OCI-M2 (cell line): ENCODE data around the gene ZG16.
"Not testable (repeated sequence)": the region's sequence is repeated elsewhere in the genome, so short reads cannot be mapped to it uniquely, and the experiment has no call there.

Experiments
- DNase-seq: peaks from one replicate; lab custom pipeline; 2025; ENCODE audit not compliant: unreplicated experiment; lab: John Stamatoyannopoulos, UW

The ZG16 gene

DNA sequence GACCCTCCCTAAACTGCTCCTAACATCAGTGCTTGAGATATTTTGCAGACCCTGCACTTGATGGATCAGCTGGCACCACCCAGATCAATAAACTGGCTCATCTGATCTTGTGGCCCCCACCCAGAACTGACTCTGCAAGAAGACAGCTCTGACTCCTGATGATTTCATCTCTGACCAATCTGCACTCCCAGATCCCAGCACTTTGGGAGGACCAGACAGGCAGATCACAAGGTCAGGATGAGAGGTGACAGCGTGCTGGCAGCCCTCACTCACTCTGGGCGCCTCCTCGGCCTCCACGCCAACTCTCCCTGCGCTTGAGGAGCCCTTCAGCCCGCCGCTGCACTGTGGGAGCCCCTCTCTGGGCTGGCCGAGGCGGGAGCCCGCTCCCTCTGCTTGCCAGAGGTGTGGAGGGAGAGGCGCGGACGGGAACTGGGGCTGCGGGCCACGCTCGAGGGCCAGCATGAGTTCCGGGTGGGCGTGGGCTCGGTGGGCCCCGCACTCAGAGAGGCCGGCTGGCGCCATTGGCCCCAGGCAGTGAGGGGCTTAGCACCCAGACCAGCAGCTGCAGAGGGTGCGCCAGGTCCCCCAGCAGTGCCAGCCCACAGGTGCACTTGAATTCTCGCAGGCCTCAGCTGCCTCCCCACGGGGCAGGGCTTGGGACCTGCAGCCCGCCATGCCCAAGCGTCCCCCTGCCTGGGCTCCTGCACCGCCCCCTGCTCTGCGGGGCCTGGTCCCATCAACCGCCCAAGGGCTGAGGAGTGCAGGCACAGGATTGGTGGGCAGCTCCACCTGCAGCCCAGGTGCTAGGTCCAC, 29.9 kb upstream of the ZG16 start:
- no peak for DNase-seq

DNA sequence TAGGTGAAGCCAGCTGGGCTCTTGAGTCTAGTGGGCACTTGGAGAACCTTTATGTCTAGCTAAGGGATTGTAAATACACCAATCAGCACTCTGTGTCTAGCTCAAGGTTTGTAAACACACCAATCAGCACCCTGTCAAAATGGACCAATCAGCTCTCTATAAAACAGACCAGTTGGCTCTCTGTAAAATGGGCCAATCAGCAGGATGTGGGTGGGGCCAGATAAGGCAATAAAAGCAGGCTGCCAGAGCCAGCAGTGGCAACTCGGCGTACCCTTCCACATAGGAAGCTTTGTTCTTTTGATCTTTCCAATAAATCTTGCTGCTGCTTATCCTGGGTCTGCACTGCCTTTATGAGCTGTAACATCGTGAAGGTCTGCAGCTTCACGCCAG, 29.3 kb upstream of the ZG16 start:
- DNase-seq = not testable (repeated sequence)

DNA sequence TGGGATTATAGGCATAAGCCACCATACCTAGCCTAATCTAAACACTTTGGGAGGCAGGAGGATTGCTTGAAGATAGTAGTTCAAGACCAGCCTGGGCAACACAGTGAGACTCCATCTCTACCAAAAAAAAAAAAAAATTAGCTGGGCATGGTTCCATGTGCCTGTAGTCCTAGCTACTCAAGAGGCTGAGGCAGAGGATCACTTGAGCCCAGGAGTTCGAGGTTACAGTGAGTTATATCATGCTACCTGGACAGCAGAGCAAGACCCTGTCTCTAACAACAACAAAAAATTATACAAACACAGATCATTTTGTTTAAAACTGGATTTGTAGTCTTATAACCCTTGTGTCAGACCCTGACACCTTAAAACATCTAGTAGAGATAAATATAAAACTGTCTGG, 24.5 kb upstream of the ZG16 start:
- no peak for DNase-seq

DNA sequence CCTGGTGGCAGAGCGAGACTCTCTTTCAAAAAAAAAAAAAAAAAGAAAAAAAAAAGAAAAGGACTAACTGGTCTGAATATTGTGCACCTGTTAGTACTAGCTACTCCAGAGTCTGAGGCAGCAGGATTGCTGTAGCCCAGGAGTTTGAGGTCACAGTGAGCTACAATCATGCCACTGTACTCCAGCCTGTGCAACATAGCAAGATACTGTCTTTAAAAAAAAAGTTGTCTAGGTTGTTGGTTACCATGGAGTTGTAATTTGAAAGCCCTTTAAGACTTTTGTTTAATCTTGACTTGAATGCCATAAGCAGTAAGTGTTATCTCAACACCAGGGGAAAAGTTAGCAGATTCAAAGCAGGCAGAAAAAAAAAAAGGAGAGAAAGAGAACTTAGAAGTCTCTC, 21.4 kb upstream of the ZG16 start:
- DNase-seq = no peak

DNA sequence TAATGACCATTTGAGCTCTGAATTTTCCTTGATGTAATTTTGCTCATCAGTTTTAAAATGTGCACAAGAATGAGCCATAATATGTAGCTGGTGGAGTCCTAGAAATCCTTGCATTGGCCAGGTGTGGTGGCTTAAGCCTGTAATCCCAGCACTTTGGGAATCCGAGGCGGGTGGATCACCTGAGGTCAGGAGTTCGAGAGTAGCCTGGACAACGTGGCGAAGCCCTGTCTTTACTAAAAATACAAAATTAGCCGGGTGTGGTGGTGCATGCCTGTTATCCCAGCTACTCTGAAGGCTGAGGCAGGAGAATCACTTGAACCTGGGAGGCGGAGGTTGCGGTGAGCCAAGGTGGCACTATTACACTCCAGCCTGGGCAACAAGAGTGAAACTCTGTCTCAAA, 21.0 kb upstream of the ZG16 start:
- not testable (repeated sequence) for DNase-seq

DNA sequence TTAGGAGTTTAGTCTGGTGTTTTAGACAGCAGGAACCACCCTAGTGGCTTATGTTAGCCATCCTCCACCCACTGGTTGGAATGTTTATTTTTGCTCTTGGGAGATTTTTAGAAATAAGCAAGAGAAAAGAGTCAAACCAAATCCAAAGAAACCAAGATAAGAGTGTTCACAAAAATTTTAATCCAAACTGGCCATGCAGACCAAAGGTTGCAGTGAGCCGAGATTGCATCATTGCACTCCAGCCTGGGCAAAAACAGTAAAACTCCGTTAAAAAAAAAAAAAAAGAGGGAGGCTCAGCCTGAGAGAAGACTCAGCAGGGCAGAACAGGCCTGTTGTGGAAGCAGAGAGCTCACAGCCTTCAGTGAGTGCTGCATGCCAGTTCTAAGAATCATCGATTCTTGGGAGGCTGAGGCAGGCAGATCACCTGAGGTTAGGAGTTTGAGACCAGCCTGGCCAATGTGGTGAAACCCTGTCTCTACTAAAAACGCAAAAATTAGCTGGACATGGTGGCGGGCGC, 20.0 kb upstream of the ZG16 start:
- no peak for DNase-seq

DNA sequence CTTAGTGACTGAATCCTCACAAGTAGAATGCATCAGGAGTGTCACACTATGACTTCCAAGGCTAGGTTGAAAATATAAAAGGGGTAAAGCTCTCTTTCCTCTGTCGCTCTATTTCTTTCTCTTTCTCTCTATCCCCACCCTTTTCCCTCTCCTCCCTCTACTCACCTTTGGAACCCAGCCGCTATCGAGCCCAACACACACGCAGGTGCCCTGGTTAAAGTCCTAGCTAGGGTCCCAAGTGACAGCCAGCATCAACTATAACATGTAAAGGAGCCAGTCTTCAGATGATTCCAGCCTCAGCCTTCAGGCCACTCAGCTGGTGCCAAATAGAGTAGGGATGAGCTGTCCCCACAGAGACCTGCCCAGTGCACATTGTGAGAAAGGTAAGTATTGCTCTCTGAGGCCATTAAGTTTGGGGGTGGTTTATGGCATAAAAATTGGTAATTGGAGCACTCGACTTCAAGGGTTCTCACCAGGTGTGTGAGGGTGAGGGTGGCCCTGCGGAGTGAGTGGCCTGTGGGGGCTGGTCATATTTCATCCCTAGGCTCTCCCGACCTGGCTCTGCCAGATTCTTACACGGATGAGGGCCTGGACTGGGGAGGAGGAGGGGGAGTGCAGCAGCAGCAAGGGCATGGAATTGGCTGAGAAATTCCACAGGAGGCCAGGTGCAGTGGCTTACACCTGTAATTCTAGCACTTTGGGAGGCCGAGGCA, 17.3 kb upstream of the ZG16 start:
- no peak for DNase-seq

DNA sequence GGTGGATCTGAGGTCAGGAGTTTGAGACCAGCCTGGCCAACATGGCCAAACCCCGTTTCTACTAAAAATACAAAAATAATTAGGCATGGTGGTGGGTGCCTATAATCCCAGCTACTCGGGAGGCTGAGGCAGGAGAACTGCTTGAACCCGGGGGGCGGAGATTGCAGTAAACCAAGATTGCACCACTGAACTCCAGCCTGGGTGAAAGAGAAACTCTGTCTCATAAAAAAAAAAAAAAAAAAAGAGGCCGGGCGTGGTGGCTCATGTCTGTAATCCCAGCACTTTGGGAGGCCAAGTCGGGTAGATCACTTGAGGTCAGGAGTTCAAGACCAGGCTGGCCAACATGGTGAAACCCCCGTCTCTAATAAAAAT, 16.8 kb upstream of the ZG16 start:
- not testable (repeated sequence) for DNase-seq

DNA sequence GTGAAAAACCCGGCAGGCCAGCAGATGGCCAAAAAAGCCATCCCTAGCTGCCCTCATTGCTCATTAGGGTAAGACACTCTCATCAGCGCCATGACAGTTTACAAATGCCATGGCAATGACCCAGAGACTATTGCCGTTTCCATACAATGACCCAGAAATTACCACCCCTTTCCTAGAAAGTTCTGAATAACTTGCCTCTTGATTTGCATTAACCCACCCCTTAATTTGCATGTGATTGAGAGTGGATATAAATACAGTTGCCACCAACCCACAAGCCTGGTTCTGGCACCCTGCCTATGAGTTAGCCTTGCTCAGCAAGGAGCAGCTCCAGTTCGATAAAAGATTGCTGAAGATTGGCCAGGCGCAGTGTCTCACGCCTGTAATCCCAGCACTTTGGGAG, 16.2 kb upstream of the ZG16 start:
- DNase-seq = no peak

DNA sequence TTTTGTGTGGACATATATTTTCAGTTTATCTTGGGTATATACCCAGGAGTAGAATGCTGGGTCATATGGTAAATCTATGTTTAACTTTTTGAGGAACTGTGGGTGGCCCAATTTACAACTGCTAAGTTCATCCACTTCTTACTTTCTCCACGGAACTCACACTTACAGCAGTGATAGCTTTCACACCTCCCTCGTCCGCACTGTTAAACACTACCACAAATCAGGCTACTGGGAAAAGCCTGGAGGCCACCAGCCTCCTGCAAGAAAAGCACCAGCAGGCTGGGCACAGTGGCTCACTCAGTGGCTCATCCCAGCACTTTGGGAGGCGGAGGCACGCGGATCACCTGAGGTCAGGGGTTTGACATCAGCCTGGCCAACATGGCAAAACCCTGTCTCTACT, 14.7 kb upstream of the ZG16 start:
- DNase-seq = no peak

DNA sequence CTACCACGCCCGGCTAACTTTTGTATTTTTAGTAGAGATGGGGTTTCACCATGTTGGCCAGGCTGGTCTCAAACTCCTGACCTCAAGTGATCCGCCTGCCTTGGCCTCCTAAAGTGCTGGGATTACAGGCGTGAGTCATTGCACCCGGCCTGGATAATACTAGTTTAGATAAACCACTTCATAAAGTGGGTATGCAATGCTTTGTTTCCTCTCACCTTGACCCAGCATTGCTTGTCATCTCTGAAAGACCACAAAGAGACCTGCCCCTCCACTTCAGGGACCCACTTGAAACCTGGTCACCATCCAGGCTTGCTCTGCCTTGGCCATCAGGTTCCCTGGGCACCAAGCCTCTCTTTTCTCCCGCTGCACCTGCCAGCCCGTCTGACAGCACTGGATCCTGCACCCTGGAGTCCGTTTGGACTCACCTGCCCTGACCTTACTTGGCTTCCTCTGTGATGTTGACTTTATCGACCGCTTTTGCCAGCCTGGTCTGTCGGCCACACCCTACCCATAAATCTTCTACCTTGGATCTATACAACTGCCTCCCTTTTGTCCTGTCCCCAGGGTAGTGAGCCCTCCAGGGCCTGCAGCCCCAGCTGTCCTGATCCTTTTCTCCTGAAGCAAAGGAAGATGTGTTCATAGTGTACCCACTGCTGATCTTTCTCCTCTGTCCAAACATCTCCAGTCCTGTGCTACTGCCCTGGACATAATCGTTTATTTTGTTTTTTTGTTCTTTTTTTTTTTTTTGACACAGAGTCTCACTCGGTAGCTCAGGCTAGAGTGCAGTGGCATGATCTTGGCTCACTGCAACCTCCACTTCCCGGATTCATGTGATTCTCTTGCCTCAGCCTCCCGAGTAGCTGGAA, 12.7 kb upstream of the ZG16 start:
- no peak for DNase-seq

DNA sequence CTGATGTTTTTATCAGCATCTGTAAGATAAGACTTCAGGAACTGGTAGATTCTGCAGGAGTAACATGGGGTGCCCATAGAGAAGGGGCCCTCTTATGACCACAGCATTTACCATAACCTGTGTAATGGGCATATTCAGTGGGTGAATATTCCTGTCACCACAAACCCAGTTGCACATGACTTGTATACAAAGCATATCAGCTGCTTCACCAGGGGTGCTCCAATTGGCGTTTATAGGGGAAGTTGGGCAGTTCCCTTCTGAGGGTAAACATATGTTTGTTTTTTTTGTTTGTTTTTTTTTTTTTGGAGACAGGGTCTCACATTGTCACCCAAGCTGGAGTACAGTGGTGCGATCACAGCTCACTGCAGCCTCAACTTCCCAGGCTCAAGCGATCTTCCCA, 11.5 kb upstream of the ZG16 start:
- DNase-seq = no peak

DNA sequence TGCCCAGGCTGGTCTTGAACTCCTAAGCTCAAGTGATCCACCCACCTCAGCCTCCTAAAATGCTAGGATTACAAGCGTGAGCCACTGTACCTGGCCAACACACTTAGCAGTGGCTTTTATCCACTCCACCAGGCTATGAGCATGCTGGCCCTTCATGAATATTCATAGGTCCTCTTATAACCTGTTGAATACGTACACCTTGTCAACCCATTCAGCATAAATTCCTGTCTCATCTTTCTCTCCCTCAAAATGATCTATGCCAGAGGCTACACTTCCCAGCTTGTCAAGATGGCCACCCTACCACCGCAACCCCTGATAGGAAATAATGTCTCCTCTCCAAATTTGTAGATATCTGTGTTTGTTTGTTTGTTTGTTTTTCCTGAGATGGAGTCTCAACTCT, 11.0 kb upstream of the ZG16 start:
- no peak for DNase-seq

DNA sequence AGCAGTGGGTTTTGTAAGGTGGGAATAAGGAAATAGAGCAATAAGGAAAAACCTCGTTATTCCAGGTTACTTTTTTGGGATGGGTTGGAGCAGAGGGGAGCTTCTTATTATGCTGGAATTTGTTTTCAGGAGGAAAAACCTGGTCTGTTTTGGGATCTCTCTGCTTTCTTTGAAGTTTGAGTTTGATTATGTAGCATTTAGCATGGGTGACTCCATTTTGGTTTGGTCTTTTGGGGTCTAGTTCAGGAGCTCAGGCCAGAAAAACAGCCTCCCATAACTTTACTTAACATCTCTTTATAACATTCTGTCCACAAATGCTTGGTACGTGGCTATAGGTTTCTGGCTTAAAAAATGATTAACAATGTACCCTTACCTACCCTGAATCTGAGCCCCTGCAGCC, 8.5 kb upstream of the ZG16 start:
- DNase-seq = no peak

DNA sequence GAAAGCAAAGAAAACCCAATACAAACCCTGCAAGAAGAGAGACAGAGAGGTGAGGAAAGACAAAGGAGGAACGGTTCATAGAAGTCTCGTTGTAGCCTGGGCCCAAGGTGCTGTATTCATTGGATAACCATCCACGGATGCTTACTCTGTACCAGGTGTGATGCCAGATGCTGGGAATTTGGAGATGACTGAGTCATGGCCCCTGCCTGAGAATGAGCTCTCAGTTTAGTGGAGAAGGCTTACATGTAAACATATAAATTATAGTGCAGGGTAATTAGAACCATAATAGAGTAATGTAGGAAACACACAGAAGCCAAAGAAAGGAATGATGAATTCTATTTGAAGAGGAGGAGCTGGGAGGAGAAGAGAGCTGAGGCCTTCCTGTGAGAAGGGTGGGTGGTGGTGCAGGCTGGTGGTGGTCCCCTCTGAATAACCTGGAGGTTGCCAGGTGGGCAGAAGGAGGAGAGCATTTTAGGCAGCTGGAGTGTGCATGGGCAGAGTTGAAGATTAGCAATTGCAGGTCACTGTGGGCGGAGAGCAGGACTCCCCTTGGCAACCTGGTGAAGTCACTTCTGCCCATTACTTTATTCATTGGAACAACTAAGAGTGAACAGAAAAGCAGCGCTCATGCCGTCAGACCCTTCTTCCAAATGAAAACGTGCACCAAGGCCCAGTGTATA, 7.7 kb upstream of the ZG16 start:
- no peak for DNase-seq

DNA sequence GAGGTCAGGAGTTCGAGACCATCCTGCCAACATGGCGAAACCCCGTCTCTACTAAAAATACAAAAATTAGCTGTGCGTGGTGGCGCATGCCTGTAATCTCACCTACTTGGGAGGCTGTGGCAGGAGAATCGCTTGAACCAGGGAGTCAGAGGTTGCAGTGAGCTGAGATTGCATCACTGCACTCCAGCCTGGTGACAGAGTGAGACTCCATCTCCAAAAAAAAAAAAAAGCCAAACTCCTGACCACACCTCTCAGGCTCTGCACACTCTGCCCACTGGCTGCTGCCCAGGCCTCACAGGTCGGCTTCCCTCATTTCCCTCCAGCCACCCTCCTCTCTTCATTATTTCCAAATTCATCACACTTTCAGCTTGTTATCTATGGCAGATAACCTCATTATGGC, 5.7 kb upstream of the ZG16 start:
- not testable (repeated sequence) for DNase-seq

DNA sequence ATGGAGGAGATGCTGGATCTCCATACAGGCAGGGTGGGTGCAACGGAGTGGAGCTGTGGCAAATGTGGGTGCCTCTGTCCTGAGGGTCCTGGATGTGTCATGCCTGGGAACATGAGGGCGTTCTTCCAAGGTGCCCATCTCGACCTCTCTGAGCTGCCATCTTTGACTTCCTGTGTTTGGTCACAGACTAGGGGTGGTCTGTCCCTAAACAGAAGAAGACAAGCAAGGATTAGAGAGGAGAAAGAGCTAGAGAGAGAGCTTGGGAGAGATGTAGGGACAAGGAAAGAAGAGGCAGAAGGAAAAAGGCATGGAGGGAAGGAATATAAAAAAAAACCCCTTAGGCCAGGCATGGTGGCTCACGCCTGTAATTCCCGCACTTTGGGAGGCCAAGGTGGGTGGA, 3.3 kb upstream of the ZG16 start:
- no peak for DNase-seq

DNA sequence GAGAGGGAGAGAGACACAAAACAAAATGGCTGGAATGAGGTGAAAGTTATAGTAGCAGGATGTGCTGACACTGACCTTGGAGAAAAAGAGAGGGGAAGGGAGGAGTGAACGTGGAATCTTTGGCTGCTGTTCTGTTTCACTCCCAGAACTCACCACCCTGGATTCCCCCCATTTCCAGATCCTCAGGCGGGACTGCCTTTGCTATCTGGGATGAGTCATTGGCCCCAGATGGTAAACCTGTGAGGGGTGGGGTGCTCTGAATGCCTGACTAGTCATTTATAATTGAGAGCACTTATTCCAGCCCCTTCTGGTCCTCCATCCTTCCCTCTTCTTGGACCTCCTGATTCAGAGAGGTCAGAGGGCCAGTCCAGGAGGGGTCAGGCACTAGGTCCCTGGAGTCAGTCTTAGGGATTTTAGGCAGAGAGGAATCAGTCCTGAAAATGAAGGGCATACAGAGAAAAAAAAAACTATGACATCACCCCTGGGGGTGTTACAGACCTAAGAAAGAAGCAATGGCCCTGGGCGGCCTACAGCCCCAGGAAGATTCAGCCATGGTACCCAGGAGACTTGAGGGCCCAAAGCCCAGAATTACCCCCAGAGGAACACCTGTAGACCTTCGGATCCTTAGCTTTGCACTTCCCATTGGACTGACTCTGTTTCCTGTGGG, 2.2 kb upstream of the ZG16 start:
- no peak for DNase-seq

DNA sequence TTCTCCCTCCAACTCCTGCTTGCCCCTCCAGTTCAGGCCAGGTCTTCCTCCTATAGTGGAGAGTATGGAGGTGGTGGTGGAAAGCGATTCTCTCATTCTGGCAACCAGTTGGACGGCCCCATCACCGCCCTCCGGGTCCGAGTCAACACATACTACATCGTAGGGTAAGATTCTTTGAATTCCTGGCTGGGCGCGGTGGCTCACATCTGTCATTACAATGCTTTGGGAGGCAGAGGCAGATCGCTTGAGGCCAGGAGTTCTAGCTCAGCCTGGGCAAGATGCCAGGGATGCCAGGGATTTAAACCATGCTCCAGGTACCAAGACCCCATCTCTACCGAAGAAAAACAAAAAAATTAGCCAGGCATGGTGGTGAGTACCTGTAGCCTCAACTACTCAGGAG, 1.4 kb downstream of the ZG16 start:
- no peak for DNase-seq
